ENCODE results near the gene FADS2. TPM values are rescaled to one million over a fixed set of nuclear protein-coding genes. Genes with fewer than 3 reads are reported as not detected.

The FADS2 gene
- total RNA-seq, 2 experiments from 2014 or later, result 0.08 to 0.33 TPM

DNA sequence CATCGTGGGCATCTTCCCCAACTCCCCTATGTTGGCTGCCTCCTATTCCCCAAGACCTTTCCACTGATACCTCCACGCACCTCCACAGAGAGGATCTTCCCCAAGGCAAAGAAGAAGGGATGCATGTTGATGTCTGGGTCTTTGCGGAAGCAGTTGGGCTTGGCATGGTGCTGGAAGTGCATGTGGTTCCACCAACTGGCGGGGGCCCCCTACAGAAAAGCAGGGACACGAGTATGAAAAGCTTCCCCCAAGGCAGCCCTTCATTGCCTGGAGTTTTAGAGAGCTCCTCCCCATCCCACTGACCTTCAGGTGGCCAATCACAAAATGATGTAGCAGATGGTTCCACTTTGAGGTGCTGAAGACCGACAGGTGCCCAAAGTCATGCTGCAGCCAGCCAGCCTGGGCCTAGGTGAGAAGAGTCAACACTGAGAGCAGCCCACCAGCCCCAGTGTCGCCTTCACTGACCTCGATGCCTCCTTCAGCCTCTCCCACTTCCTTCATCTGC, 17.4 kb upstream of the FADS2 start:
- H3K27ac Mint-ChIP-seq, result no peak overlapping the region
- H3K4me3 ChIP-seq (ENCODE audit: low read length), result no peak overlapping the region
- no peaks in the 10 kb centered on the region for H3K36me3 Mint-ChIP-seq (ENCODE audit: low read depth)
- POLR2A ChIA-PET, result no interaction called here
- intact Hi-C loops (cut with DNase I, micrococcal nuclease), result no loop called here
- H3K27ac ChIP-seq (ENCODE audit: low read depth in 1 of 2, low read length in 2 of 2), result no peak overlapping the region
- peaks cover 34% of the 10 kb centered on the region for H3K27me3 Mint-ChIP-seq
- H3K4me1 Mint-ChIP-seq (ENCODE audit: low read depth), result peaks cover 5% of the 10 kb centered on the region
- H3K4me1 ChIP-seq (ENCODE audit: insufficient read depth, low read length), result peaks cover 11% of the 10 kb centered on the region
- CTCF ChIA-PET, result no interaction called here
- TF ChIP-seq CTCF (IDR thresholded peaks at IDR 0.05), result no peak
- H3K9me3 Mint-ChIP-seq, result no peaks in the 10 kb centered on the region
- no peak for ATAC-seq (ENCODE audit: poor library complexity)
- no peak for DNase-seq
- H3K4me3 Mint-ChIP-seq, result no peak overlapping the region
- H3K27me3 ChIP-seq (ENCODE audit: control insufficient read depth in 1 of 2, insufficient read depth in 2 of 2, low read length in 2 of 2), result peaks cover under 1 to 18% of the 10 kb centered on the region in 2 experiments
- H3K36me3 ChIP-seq (ENCODE audit: insufficient read depth, low read length), result no peaks in the 10 kb centered on the region
- H3K9me3 ChIP-seq (ENCODE audit: control insufficient read depth in 1 of 2, insufficient read depth in 1 of 2, low read length in 2 of 2), result peaks cover 0 to 7% of the 10 kb centered on the region in 2 experiments

GRCh38 chr11:61811831-61812230, 16.3 kb upstream of the FADS2 start:
- intact Hi-C loops (cut with DNase I, micrococcal nuclease), result no loop called here
- ATAC-seq (ENCODE audit: poor library complexity) (no peak), DNase-seq (no peak)
- no peak for TF ChIP-seq CTCF (IDR thresholded peaks at IDR 0.05)
- Mint-ChIP-seq H3K36me3 (ENCODE audit: low read depth) (no peaks in the 10 kb centered on the region), H3K27me3 (peaks cover 42% of the 10 kb centered on the region), H3K9me3 (no peaks in the 10 kb centered on the region), H3K27ac (no peak overlapping the region), H3K4me3 (no peak overlapping the region), H3K4me1 (ENCODE audit: low read depth) (peaks cover 13% of the 10 kb centered on the region)
- H3K9me3 ChIP-seq (ENCODE audit: control insufficient read depth in 1 of 2, insufficient read depth in 1 of 2, low read length in 2 of 2), result peaks cover 0 to 7% of the 10 kb centered on the region in 2 experiments
- H3K27me3 ChIP-seq (ENCODE audit: control insufficient read depth in 1 of 2, insufficient read depth in 2 of 2, low read length in 2 of 2), result peaks cover 5 to 19% of the 10 kb centered on the region in 2 experiments
- ChIA-PET POLR2A (no interaction called here), CTCF (no interaction called here)
- H3K27ac ChIP-seq (ENCODE audit: low read depth in 1 of 2, low read length in 2 of 2), result no peak overlapping the region
- no peaks in the 10 kb centered on the region for H3K36me3 ChIP-seq (ENCODE audit: insufficient read depth, low read length)
- peaks cover 20% of the 10 kb centered on the region for H3K4me1 ChIP-seq (ENCODE audit: insufficient read depth, low read length)
- H3K4me3 ChIP-seq (ENCODE audit: low read length), result no peak overlapping the region

GRCh38 chr11:61812736-61813411, 15.2 kb upstream of the FADS2 start:
- no peak for ATAC-seq (ENCODE audit: poor library complexity)
- Mint-ChIP-seq H3K36me3 (ENCODE audit: low read depth) (no peaks in the 10 kb centered on the region), H3K27ac (no peak overlapping the region), H3K9me3 (no peaks in the 10 kb centered on the region), H3K4me3 (peak overlapping the region; percentile 27), H3K4me1 (ENCODE audit: low read depth) (peaks cover 13% of the 10 kb centered on the region), H3K27me3 (peaks cover 52% of the 10 kb centered on the region)
- no peak for TF ChIP-seq CTCF (IDR thresholded peaks at IDR 0.05)
- POLR2A ChIA-PET, result no interaction called here
- CTCF ChIA-PET, result interaction anchor here (6.7 kb wide), 1 partner anchor 15 kb away, joined by 50 read pairs; no protein-coding TSS in a partner anchor
- no peaks in the 10 kb centered on the region for H3K36me3 ChIP-seq (ENCODE audit: insufficient read depth, low read length)
- peaks cover 0 to 7% of the 10 kb centered on the region in 2 experiments for H3K9me3 ChIP-seq (ENCODE audit: control insufficient read depth in 1 of 2, insufficient read depth in 1 of 2, low read length in 2 of 2)
- intact Hi-C loops (cut with DNase I, micrococcal nuclease), result no loop called here
- H3K27ac ChIP-seq (ENCODE audit: low read depth in 1 of 2, low read length in 2 of 2), result no peak overlapping the region
- DNase-seq, result no peak
- H3K4me1 ChIP-seq (ENCODE audit: insufficient read depth, low read length), result peaks cover 26% of the 10 kb centered on the region
- no peak overlapping the region for H3K4me3 ChIP-seq (ENCODE audit: low read length)
- peaks cover 13 to 28% of the 10 kb centered on the region in 2 experiments for H3K27me3 ChIP-seq (ENCODE audit: control insufficient read depth in 1 of 2, insufficient read depth in 2 of 2, low read length in 2 of 2)

Data from CD4-positive, alpha-beta T cell (primary cell).